SU-DHL-6 (cell line): Measurements from ENCODE around the gene FKTN.

Experiments
- H2AFZ ChIP-seq: fragments of 200-600 bp; sonication (generic); 2 replicates; pipeline ENCODE4 v1.6.1; 2014; ENCODE audit warnings: low read depth, mild to moderate bottlenecking, moderate library complexity, mixed read lengths, antibody characterized with exemption, low read length; ENCODE audit not compliant: severe bottlenecking
- H3F3A ChIP-seq: fragments of 200-600 bp; shearing (Covaris generic); 2 replicates; pipeline ENCODE4 v1.6.0; 2016; ENCODE audit warnings: antibody characterized with exemption, mild to moderate bottlenecking; ENCODE audit not compliant: insufficient read depth
- H3K27ac ChIP-seq: fragments of 200-600 bp; sonication (generic); 2 replicates; pipeline ENCODE4 v1.5.1; 2016; ENCODE audit warnings: low read depth, mild to moderate bottlenecking, low read length, moderate library complexity, mixed read lengths
- H3K27me3 ChIP-seq: fragments of 200-600 bp; sonication (generic), shearing (Covaris generic); 2 replicates; pipeline ENCODE4 v1.6.0; 2014; ENCODE audit warnings: mild to moderate bottlenecking, low read length
- H3K36me3 ChIP-seq: fragments of 200-600 bp; sonication (generic); 2 replicates; pipeline ENCODE4 v1.6.1; 2014; ENCODE audit warnings: mild to moderate bottlenecking, low read length, mixed read lengths
- H3K4me2 ChIP-seq: fragments of 300-600, 200-600 bp; shearing (Covaris generic), sonication (generic); 2 replicates; pipeline ENCODE4 v1.6.0; 2014; ENCODE audit warnings: low read length, low read depth, mild to moderate bottlenecking; ENCODE audit not compliant: poor library complexity, severe bottlenecking
- H3K4me3 ChIP-seq: fragments of 200-600 bp; sonication (generic); 2 replicates; pipeline ENCODE4 v1.5.1; 2014; ENCODE audit warnings: antibody characterized with exemption, low read length, mild to moderate bottlenecking, mixed read lengths; ENCODE audit not compliant: insufficient read depth, poor library complexity, severe bottlenecking
- H3K79me2 ChIP-seq: fragments of 200-600 bp; sonication (generic); 2 replicates; pipeline ENCODE4 v1.6.1; 2014; ENCODE audit warnings: mild to moderate bottlenecking, low read length, moderate library complexity; ENCODE audit not compliant: insufficient read depth
- H3K9ac ChIP-seq: fragments of 200-600 bp; sonication (generic); 2 replicates; pipeline ENCODE4 v1.7.0; 2014; ENCODE audit warnings: mild to moderate bottlenecking, low read length
- H3K9me2 ChIP-seq: fragments of 200-600 bp; sonication (generic); replicated peaks from 2 replicates; pipeline ENCODE4 v1.6.1; 2014; ENCODE audit warnings: low read length; ENCODE audit not compliant: insufficient read depth
- H3K9me3 ChIP-seq: fragments of 200-600 bp; sonication (generic); 2 replicates; pipeline ENCODE4 v1.6.1; 2014; ENCODE audit warnings: low read length, mixed read lengths; ENCODE audit not compliant: insufficient read depth
- H4K20me1 ChIP-seq: fragments of 200-600 bp; sonication (generic); 2 replicates; pipeline ENCODE4 v1.6.1; 2014; ENCODE audit warnings: low read depth, mild to moderate bottlenecking, antibody characterized with exemption, low read length, moderate library complexity, mixed read lengths
- EZH2phosphoT487 ChIP-seq: fragments of 200-600 bp; sonication (generic), shearing (Covaris generic); conservative IDR thresholded peaks from 2 replicates; pipeline ENCODE4 v1.6.1; 2018; ENCODE audit warnings: mild to moderate bottlenecking, antibody characterized with exemption, low read length, moderate library complexity, mixed read lengths
- TF ChIP-seq, protein P1 (sequence below): fragments of 200-600 bp; sonication (generic); IDR thresholded peaks from one replicate; pipeline ENCODE4 v1.5.1; 2017; ENCODE audit warnings: antibody characterized with exemption, mild to moderate bottlenecking, low read length, moderate library complexity; ENCODE audit not compliant: insufficient read depth, poor library complexity, severe bottlenecking

FKTN gene

GRCh38 chr9:105662184-105663104 lies 104.5 kb downstream of the FKTN start, which contains the start of gene TAL2:
Gene TAL2, plus strand, starts transcription at chr9:105662457. Its CDS starts 40 bp downstream, at chr9:105662497.
- H4K20me1 ChIP-seq: no peaks in the 10 kb centered on the region
- no peaks in the 10 kb centered on the region for H3K36me3 ChIP-seq
- H3K9me2 ChIP-seq: no peaks in the 10 kb centered on the region
- TF ChIP-seq, protein P1, sequence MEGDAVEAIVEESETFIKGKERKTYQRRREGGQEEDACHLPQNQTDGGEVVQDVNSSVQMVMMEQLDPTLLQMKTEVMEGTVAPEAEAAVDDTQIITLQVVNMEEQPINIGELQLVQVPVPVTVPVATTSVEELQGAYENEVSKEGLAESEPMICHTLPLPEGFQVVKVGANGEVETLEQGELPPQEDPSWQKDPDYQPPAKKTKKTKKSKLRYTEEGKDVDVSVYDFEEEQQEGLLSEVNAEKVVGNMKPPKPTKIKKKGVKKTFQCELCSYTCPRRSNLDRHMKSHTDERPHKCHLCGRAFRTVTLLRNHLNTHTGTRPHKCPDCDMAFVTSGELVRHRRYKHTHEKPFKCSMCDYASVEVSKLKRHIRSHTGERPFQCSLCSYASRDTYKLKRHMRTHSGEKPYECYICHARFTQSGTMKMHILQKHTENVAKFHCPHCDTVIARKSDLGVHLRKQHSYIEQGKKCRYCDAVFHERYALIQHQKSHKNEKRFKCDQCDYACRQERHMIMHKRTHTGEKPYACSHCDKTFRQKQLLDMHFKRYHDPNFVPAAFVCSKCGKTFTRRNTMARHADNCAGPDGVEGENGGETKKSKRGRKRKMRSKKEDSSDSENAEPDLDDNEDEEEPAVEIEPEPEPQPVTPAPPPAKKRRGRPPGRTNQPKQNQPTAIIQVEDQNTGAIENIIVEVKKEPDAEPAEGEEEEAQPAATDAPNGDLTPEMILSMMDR: no peak
- TF ChIP-seq EZH2phosphoT487: no peak
- H3K4me3 ChIP-seq: no peak within 1 kb of the TSS
- no peaks in the 10 kb centered on the region for H3K79me2 ChIP-seq
- no peak within 1 kb of the TSS for H3K9ac ChIP-seq
- H3K4me2 ChIP-seq: no peak within 1 kb of the TSS
- H3K27me3 ChIP-seq: no peaks in the 10 kb centered on the region
- H3K27ac ChIP-seq: no peak within 1 kb of the TSS
- H2AFZ ChIP-seq: no peak within 1 kb of the TSS
- H3K9me3 ChIP-seq: no peaks in the 10 kb centered on the region
- H3F3A ChIP-seq: no peaks in the 10 kb centered on the region

GRCh38 chr9:105663914-105664313 lies 106.0 kb downstream of the FKTN start:
- no peaks in the 10 kb centered on the region for H3K9me3 ChIP-seq
- no peaks in the 10 kb centered on the region for H3K79me2 ChIP-seq
- TF ChIP-seq EZH2phosphoT487: no peak
- TF ChIP-seq, protein P1: no peak
- no peak overlapping the region for H3K9ac ChIP-seq
- no peak overlapping the region for H3K4me2 ChIP-seq
- no peaks in the 10 kb centered on the region for H3K9me2 ChIP-seq
- no peak overlapping the region for H3K27ac ChIP-seq
- no peak overlapping the region for H3K4me3 ChIP-seq
- no peaks in the 10 kb centered on the region for H4K20me1 ChIP-seq
- no peaks in the 10 kb centered on the region for H3K27me3 ChIP-seq
- H2AFZ ChIP-seq: no peak overlapping the region
- no peaks in the 10 kb centered on the region for H3F3A ChIP-seq
- no peaks in the 10 kb centered on the region for H3K36me3 ChIP-seq

- H4K20me1 ChIP-seq: no peaks in the 10 kb centered on the region
- H3K9me3 ChIP-seq: no peaks in the 10 kb centered on the region
- TF ChIP-seq, protein P1: no peak
- no peak for TF ChIP-seq EZH2phosphoT487
- no peaks in the 10 kb centered on the region for H3K79me2 ChIP-seq
- no peak overlapping the region for H2AFZ ChIP-seq
- no peak overlapping the region for H3K4me2 ChIP-seq
- no peaks in the 10 kb centered on the region for H3K27me3 ChIP-seq
- H3K4me3 ChIP-seq: no peak overlapping the region
- H3K27ac ChIP-seq: no peak overlapping the region
- H3F3A ChIP-seq: no peaks in the 10 kb centered on the region
- H3K36me3 ChIP-seq: no peaks in the 10 kb centered on the region
- H3K9me2 ChIP-seq: no peaks in the 10 kb centered on the region
- H3K9ac ChIP-seq: no peak overlapping the region
These were observed 109.9 kb downstream of the FKTN start for GRCh38 chr9:105667867-105668266.
